HUES48 (cell line): ENCODE measurements around the gene LAMC3.

Experiments
- H3K27ac ChIP-seq: one replicate; pipeline ENCODE4 v1.7.0; 2013; ENCODE audit warnings: low read depth, low read length, inconsistent platforms
- H3K27me3 ChIP-seq: 2 replicates; pipeline ENCODE4 v1.6.1; 2013; ENCODE audit warnings: mild to moderate bottlenecking, low read length; ENCODE audit not compliant: control insufficient read depth, insufficient read depth
- H3K36me3 ChIP-seq: 2 replicates; pipeline ENCODE4 v1.6.1; 2013; ENCODE audit warnings: low read length; ENCODE audit not compliant: control insufficient read depth, insufficient read depth
- H3K4me1 ChIP-seq: 2 replicates; pipeline ENCODE4 v1.6.1; 2013; ENCODE audit warnings: mild to moderate bottlenecking, low read length; ENCODE audit not compliant: control insufficient read depth, insufficient read depth
- H3K4me3 ChIP-seq: 2 replicates; pipeline ENCODE4 v1.5.1; 2013; ENCODE audit warnings: mild to moderate bottlenecking, low read depth, low read length
- H3K9ac ChIP-seq: 2 replicates; pipeline ENCODE4 v1.6.1; 2013; ENCODE audit warnings: mild to moderate bottlenecking, low read depth, low read length, moderate library complexity
- H3K9me3 ChIP-seq: 2 replicates; pipeline ENCODE4 v1.6.1; 2013; ENCODE audit warnings: low read length; ENCODE audit not compliant: control insufficient read depth, insufficient read depth

LAMC3 gene

GRCh38 chr9:131090025-131090787 lies 81.2 kb downstream of the LAMC3 start:
- Histone ChIP-seq H3K9ac (no peak overlapping the region), H3K9me3 (no peaks in the 10 kb centered on the region), H3K36me3 (peaks cover 14% of the 10 kb centered on the region), H3K27ac (no peak overlapping the region), H3K4me3 (no peak overlapping the region), H3K4me1 (no peaks in the 10 kb centered on the region), H3K27me3 (no peaks in the 10 kb centered on the region)

GRCh38 chr9:131091352-131091992 lies 82.5 kb downstream of the LAMC3 start:
- Histone ChIP-seq H3K4me1 (peaks cover 5% of the 10 kb centered on the region; the same call in 1 of the 2 replicates), H3K27ac (no peak overlapping the region), H3K4me3 (no peak overlapping the region), H3K9ac (no peak overlapping the region), H3K9me3 (no peaks in the 10 kb centered on the region), H3K27me3 (0 out of 2 replicates have a peak, but pooled peaks cover 6% of the 10 kb centered on the region), H3K36me3 (peaks cover 11% of the 10 kb centered on the region; the same call in 1 of the 2 replicates)

- Histone ChIP-seq H3K9me3 (no peaks in the 10 kb centered on the region), H3K9ac (no peak overlapping the region), H3K27me3 (0 out of 2 replicates have a peak, but pooled peaks cover 6% of the 10 kb centered on the region)
These were observed 83.1 kb downstream of the LAMC3 start for GRCh38 chr9:131092030-131092429.

GRCh38 chr9:131092548-131093440 lies 83.8 kb downstream of the LAMC3 start:
- 0 out of 2 replicates have a peak, but pooled peaks cover 6% of the 10 kb centered on the region for H3K27me3 ChIP-seq
- no peaks in the 10 kb centered on the region for H3K9me3 ChIP-seq
- H3K36me3 ChIP-seq, result peaks cover 11% of the 10 kb centered on the region; the same call in 1 of the 2 replicates
- H3K4me3 ChIP-seq, result no peak overlapping the region
- peaks cover 13% of the 10 kb centered on the region for H3K4me1 ChIP-seq
- no peak overlapping the region for H3K9ac ChIP-seq
- no peak overlapping the region for H3K27ac ChIP-seq

More at GRCh38 chr9:131092030-131092429, 83.1 kb downstream of the LAMC3 start:
- Histone ChIP-seq H3K4me3 (no peak overlapping the region), H3K27ac (no peak overlapping the region), H3K4me1 (peaks cover 6% of the 10 kb centered on the region), H3K36me3 (peaks cover 11% of the 10 kb centered on the region; the same call in 1 of the 2 replicates)

GRCh38 chr9:131094015-131094414 lies 85.0 kb downstream of the LAMC3 start:
- H3K4me1 ChIP-seq, result peaks cover 23% of the 10 kb centered on the region
- H3K9ac ChIP-seq, result no peak overlapping the region
- H3K4me3 ChIP-seq, result no peak overlapping the region
- no peaks in the 10 kb centered on the region for H3K9me3 ChIP-seq
- no peak overlapping the region for H3K27ac ChIP-seq
- 0 out of 2 replicates have a peak, but pooled peaks cover 6% of the 10 kb centered on the region for H3K27me3 ChIP-seq
- H3K36me3 ChIP-seq, result peaks cover 10% of the 10 kb centered on the region

- Histone ChIP-seq H3K9me3 (no peaks in the 10 kb centered on the region), H3K9ac (no peak overlapping the region), H3K4me3 (no peak overlapping the region), H3K27ac (no peak overlapping the region), H3K4me1 (peaks cover 24% of the 10 kb centered on the region), H3K27me3 (0 out of 2 replicates have a peak, but pooled peaks cover 6% of the 10 kb centered on the region), H3K36me3 (peaks cover 14% of the 10 kb centered on the region)
These were observed 85.6 kb downstream of the LAMC3 start for GRCh38 chr9:131094622-131095021.

GRCh38 chr9:131095666-131096268 lies 86.8 kb downstream of the LAMC3 start:
- H3K4me3 ChIP-seq, result peak overlapping the region; percentile 94
- peaks cover 18% of the 10 kb centered on the region for H3K36me3 ChIP-seq
- no peaks in the 10 kb centered on the region for H3K9me3 ChIP-seq
- H3K4me1 ChIP-seq, result peaks cover 30% of the 10 kb centered on the region
- peak overlapping the region; percentile 47 for H3K27ac ChIP-seq
- no peak overlapping the region for H3K9ac ChIP-seq
- 0 out of 2 replicates have a peak, but pooled peaks cover 6% of the 10 kb centered on the region for H3K27me3 ChIP-seq

GRCh38 chr9:131096269-131097125 lies 87.5 kb downstream of the LAMC3 start, which contains the start of gene AIF1L:
Gene AIF1L, plus strand, starts transcription at chr9:131096531. Its CDS starts 99 bp downstream, at chr9:131096630.
- Histone ChIP-seq H3K4me3 (peak within 1 kb of the TSS; percentile 94), H3K4me1 (peaks cover 30% of the 10 kb centered on the region), H3K27ac (peak within 1 kb of the TSS; percentile 84), H3K9me3 (no peaks in the 10 kb centered on the region), H3K9ac (peak within 1 kb of the TSS; percentile 93), H3K27me3 (0 out of 2 replicates have a peak, but pooled peaks cover 6% of the 10 kb centered on the region), H3K36me3 (peaks cover 20% of the 10 kb centered on the region)

- peak overlapping the region; percentile 93; the same call in 1 of the 2 replicates for H3K9ac ChIP-seq
- H3K27ac ChIP-seq, result peak overlapping the region; percentile 84
- H3K4me1 ChIP-seq, result peaks cover 30% of the 10 kb centered on the region
- peaks cover 18% of the 10 kb centered on the region for H3K36me3 ChIP-seq
- 0 out of 2 replicates have a peak, but pooled peaks cover 6% of the 10 kb centered on the region for H3K27me3 ChIP-seq
- H3K4me3 ChIP-seq, result peak overlapping the region; percentile 94
- no peaks in the 10 kb centered on the region for H3K9me3 ChIP-seq
These were observed 88.4 kb downstream of the LAMC3 start for GRCh38 chr9:131097126-131097947.
